Activated naive CD8-positive, alpha-beta T cell treated with anti-CD3 and anti-CD28 coated beads, Interleukin-2, amount 50 U/mL, for 16 hours (primary cell): ENCODE measurements around the gene MFSD2A.
"Not testable (repeated sequence)": the region's sequence is repeated elsewhere in the genome, so short reads cannot be mapped to it uniquely, and the experiment has no call there.

Source experiments
- DNase-seq: peaks from one replicate; pipeline ENCODE4 v3.0.0-alpha.2; 2020; ENCODE audit warnings: low read depth, low spot score

Gene MFSD2A

GRCh38 chr1:40003156-40004093, 48.5 kb downstream of the MFSD2A start:
- no peak for DNase-seq

- DNase-seq: no peak
These were observed 49.9 kb downstream of the MFSD2A start for GRCh38 chr1:40004857-40005256.

GRCh38 chr1:40007481-40008034, 52.6 kb downstream of the MFSD2A start:
- DNase-seq: not testable (repeated sequence)

GRCh38 chr1:40011198-40011597, 56.3 kb downstream of the MFSD2A start:
- DNase-seq: no peak

GRCh38 chr1:40014253-40014706, 59.3 kb downstream of the MFSD2A start:
- no peak for DNase-seq

- no peak for DNase-seq
These were observed 60.1 kb downstream of the MFSD2A start for GRCh38 chr1:40014812-40015594.

GRCh38 chr1:40017951-40018575, 63.1 kb downstream of the MFSD2A start:
- no peak for DNase-seq
